ENCODE data around the gene OSBPL9.

- no peak for TF ChIP-seq CTCF (IDR thresholded peaks at IDR 0.05; ENCODE audit: low read length)
- TF ChIP-seq EZH2 (IDR thresholded peaks at IDR 0.05; ENCODE audit: borderline replicate concordance, low read length): no peak
These were observed 6.1 kb downstream of the OSBPL9 start for GRCh38 chr1:51623025-51623424.

All from OCI-LY1 (cell line).